NCI-H526 (cell line): ENCODE results near the gene PLIN5.
"Not testable (repeated sequence)": the region's sequence is repeated elsewhere in the genome, so short reads cannot be mapped to it uniquely, and the experiment has no call there.

Source experiments
- DNase-seq, 2 experiments: peaks; one replicate each; lab custom pipeline; 2025; lab: John Stamatoyannopoulos, UW

The PLIN5 gene

GRCh38 chr19:4542896-4543841, 8.1 kb upstream of the PLIN5 start:
- DNase-seq, result no peak

GRCh38 chr19:4541806-4542145, 6.8 kb upstream of the PLIN5 start:
- not testable (repeated sequence) for DNase-seq

- no peak for DNase-seq
Measured at GRCh38 chr19:4541114-4541805, 6.2 kb upstream of the PLIN5 start.

DNA sequence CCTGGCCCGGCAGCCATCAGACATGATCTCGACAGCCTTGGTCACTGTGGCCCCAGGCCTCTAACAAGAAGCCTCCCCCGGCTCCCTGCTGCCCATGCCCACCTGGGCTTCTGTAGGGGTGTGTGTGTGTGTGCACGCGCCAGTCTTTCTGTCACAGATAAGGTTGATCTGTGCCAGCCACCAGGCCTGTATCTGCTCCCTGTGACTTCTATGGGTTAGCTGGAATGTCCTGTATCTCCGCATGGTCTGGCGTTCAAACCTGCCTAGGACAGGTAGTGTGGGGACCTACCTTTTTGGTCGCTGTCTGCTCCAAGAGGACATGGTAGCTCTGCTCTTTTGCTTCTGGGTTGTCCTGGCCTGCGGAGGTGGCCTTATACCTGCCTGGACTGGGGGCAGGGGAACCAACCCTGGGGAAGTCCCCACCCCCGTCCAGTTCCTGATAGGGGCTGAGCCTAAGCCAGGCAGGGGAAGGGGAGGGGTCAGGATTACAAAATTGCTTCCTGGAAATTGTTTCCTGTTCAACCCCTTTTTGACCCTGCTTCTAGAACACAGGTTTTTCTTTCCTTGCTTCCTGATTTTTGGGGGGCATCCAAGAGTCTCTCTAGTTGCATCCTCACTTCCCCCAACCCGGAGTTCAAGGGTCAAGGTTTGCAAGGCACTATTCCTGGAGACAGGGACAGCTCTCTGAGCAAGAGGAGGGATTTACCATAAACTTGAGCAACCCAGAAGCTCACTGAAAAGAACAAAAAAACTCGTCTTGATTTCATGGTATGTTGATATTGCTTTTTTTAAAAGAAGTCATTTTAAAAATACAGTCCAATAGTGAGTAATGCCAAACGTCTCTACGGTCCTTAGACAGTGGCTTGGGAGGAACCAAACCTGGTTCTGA, 4.9 kb upstream of the PLIN5 start, which contains the start of gene LRG1:
LRG1 (minus strand) TSS at position 344 of the 889 bp plus-strand sequence; CDS start at position 321, 23 bp downstream.
- no peak for DNase-seq

GRCh38 chr19:4539169-4539692, 4.2 kb upstream of the PLIN5 start:
- DNase-seq, result no peak

DNA sequence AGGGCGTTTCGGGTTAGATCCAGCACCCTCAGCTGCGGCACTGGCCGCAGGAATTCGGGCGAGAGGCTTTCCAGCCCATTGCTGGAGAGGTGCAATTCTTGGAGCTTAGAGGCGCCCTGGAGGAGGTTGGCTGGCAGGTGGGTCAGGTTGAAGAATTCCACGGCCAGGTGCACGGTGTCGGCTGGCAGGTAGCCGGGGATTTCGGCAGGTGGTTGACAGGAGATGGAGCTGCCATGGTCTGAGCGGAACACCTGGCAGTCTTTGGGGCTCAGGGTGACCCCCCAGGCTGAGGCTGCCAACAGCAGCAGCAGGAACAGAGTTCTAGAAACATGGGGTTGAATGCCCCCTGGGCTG, 3.6 kb upstream of the PLIN5 start:
- peak in 1 of 2 experiments; percentile 8 for DNase-seq

GRCh38 chr19:4537953-4538600, 3.1 kb upstream of the PLIN5 start:
- DNase-seq, result no peak

- DNase-seq, result peak; percentile 75 to 82
Measured at GRCh38 chr19:4536798-4537197, 1.8 kb upstream of the PLIN5 start.

DNA sequence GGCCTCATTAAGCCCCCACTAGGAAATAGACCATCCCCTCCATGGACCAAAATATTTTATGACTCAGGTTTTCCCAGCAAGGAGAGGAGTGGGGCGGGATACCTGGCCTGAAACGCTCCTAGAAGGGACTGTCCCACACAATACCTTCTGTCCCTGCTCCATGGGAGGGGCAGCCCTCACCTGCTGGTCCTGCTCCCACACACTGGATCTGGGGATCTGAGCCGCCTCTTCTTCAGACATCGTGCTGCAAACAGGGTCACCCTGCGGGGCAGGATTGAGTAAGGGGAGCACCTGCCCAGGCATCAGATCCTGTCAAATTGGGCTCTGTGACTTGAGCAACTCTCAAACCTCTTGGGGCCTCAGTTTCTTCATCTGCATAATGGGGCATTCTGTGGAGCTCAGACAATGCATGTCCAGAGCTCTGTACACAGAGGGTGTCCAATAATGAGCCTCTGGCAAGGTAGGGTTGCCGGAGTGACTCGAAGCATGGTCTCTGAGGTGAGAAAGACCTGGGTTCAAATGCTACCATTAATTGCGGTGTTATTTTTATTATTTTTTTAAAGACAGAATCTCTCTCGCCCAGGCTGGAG, 1.1 kb downstream of the PLIN5 start:
- no peak for DNase-seq

GRCh38 chr19:4533334-4533733, 1.7 kb downstream of the PLIN5 start:
- DNase-seq, result no peak

- no peak for DNase-seq
Measured at GRCh38 chr19:4531562-4532165, 3.4 kb downstream of the PLIN5 start.

DNA sequence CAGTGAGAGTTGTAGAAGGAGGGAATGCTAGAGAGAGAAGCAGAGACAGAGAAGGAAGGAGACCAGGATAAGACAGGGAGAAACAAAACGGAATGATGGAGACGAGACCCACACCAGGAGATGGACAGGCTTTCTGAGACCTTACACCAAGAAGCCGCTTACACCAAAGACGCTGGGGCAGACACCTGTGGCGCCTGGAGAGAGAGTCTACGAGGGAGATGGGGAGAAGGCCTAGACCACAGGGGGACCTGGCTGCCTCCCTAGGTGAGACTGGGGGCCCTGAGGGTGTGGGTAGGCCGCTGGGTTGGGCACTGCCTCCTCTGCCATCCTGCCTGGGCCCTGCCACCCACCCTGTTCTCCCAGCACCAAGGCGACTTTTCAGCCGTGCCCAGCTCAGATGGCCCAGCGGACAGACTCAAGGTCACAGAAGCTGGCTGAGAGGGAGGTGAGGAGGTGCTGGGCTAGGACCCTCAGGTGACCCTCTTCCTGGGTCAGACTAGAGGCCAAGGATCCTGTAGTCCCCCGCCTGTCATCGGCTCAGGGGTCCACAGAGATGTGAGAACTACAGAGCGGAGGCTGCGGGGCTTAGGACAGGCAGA, 5.0 kb downstream of the PLIN5 start:
- DNase-seq, result no peak

- no peak for DNase-seq
Measured at GRCh38 chr19:4528843-4529242, 6.2 kb downstream of the PLIN5 start.

GRCh38 chr19:4527377-4527776, 7.6 kb downstream of the PLIN5 start:
- DNase-seq, result not testable (repeated sequence)

DNA sequence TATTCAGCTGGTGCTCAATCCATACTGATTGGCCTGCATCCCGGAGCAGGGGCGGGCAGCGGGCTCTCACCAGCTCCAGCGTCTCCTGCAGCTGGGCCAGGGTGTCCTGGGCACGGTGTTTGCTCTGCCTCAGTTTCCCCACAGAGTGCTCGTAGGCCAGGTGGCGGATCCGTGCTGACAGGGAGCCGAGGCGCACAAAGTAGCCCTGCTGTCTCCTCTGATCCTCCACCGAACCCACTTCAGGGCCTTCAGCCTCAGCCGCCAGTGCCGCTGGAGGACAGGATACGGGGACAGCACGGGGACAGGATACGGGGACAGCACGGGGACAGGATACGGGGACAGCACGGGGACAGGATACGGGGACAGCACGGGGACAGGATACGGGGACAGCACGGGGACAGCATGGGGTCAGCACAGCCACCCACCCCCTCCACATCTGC, 9.4 kb downstream of the PLIN5 start:
- no peak for DNase-seq

- peak in 1 of 2 experiments; percentile 25 for DNase-seq
Measured at GRCh38 chr19:4524808-4525562, 10.0 kb downstream of the PLIN5 start.

GRCh38 chr19:4523306-4524110, 11.5 kb downstream of the PLIN5 start:
- peak in 1 of 2 experiments; percentile 24 for DNase-seq

DNA sequence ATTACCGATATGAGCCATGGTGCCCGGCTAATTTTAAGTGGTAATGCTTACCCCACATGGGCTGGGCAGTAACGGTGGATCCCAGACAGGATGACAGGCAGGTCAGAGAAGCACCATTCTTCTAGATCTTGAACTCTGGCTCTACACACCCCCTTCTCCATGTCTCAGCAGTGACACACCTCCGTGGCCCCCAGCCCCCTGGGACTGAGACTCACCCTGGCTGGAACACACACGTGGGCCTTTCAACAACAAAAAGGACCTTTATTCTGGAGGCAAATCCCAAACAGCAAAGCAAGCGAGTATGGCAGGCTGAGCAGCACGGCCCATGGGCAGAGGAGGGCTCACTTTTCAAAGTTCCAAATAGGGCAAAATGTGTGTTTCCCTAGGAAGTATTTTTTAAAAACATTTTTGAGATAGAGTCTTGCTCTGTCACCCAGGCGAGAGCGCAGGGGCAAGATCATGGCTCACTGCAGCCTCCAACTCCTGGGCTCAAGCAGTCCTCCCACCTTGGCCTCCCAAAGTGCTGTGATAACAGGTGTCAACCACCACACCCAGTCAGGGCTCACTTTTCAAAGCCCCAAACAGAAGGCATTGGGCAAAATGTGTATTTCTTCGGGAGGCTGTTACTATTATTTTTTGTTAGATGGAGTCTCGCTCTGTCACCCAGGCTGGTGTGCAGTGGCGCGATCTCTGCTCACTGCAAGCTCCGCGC, 12.6 kb downstream of the PLIN5 start:
- DNase-seq, result no peak
